Vagina (tissue), 2 donors: Measurements from ENCODE around the gene KIF23.

Experiments
- POLR2A ChIP-seq, 2 donors: fragments of 450-650 bp; IDR thresholded peaks; one replicate each; pipeline ENCODE4 v1.6.1; 2017; ENCODE audit warnings: antibody characterized with exemption in 2 of 2, mild to moderate bottlenecking in 2 of 2, moderate library complexity in 2 of 2
- POLR2AphosphoS5 ChIP-seq, 2 donors: sonication (generic); formaldehyde crosslinking; IDR thresholded peaks; one replicate each; pipeline ENCODE4 v1.9.0; 2017; ENCODE audit warnings: antibody characterized with exemption in 2 of 2, mild to moderate bottlenecking in 2 of 2, low read depth in 1 of 2; ENCODE audit not compliant: insufficient read depth in 1 of 2

DNA sequence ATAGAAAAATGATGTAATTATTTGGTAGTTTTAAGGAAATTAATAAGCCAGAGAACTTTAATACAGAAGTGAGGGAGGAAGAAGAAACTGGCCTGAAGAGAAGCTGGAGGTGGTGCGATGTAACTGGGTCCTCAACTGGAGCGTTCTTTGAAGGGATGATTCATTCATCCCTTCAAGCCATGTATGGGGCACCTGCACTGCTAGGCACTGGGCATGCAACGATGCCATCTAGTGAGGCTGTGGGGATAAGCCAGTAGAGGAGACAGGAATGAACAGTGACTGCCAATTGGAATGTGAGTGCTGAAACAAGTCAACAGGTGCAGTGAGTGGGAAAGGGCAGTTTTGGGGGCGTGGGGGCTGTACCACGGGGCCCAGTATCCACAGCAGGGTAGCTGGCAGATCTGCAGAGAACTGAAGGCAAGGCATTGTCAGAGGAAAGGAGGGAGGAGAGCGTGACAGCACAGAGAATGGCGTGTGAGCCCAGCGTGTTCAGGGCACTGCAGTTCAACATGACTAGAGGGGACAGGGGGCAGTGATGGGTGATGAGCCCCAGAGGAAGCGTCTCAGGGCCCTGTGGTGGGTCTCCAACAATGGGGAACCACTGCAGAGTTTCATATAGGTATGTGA is 3.8 kb upstream of the KIF23 start:
- TF ChIP-seq POLR2A (IDR thresholded peaks at IDR 0.05) (no peak), POLR2AphosphoS5 (IDR thresholded peaks at IDR 0.05; ENCODE audit: insufficient read depth in 1 of 2, low read depth in 1 of 2) (no peak)
